Activated T-cell treated with anti-CD3 and anti-CD28 coated beads for 24 hours (primary cell): ENCODE results near the gene FBXL19.
A peak's percentile ranks its signal among the peaks of the same experiment; 100 is the strongest.

Source experiments
- DNase-seq: peaks from one replicate; pipeline ENCODE4 v3.0.0-alpha.2; 2020; ENCODE audit warnings: low read depth

The FBXL19 gene

GRCh38 chr16:30966033-30966619 is 42.8 kb downstream of the FBXL19 start:
- no peak for DNase-seq

- no peak for DNase-seq
Observed at GRCh38 chr16:30967795-30968194, 44.4 kb downstream of the FBXL19 start.

GRCh38 chr16:30969246-30969842 is 46.0 kb downstream of the FBXL19 start:
- no peak for DNase-seq

GRCh38 chr16:30971298-30971697 is 47.9 kb downstream of the FBXL19 start:
- DNase-seq = no peak

GRCh38 chr16:30972872-30973271 is 49.5 kb downstream of the FBXL19 start:
- DNase-seq = no peak

- DNase-seq = no peak
Observed at GRCh38 chr16:30974348-30974747, 51.0 kb downstream of the FBXL19 start.

GRCh38 chr16:30976486-30976885 is 53.1 kb downstream of the FBXL19 start:
- DNase-seq = no peak

GRCh38 chr16:30977502-30977901 is 54.1 kb downstream of the FBXL19 start:
- DNase-seq = no peak

- no peak for DNase-seq
Observed at GRCh38 chr16:30979170-30980022, 56.0 kb downstream of the FBXL19 start.

- no peak for DNase-seq
Observed at GRCh38 chr16:30980023-30980371, 56.6 kb downstream of the FBXL19 start.

GRCh38 chr16:30980434-30980833 is 57.1 kb downstream of the FBXL19 start:
- no peak for DNase-seq

- no peak for DNase-seq
Observed at GRCh38 chr16:30980959-30981358, 57.6 kb downstream of the FBXL19 start.

GRCh38 chr16:30982548-30983288 is 59.3 kb downstream of the FBXL19 start:
- DNase-seq = no peak

- DNase-seq = no peak
Observed at GRCh38 chr16:30983289-30983889, 60.0 kb downstream of the FBXL19 start.

GRCh38 chr16:30983898-30984610 is 60.7 kb downstream of the FBXL19 start:
- no peak for DNase-seq

GRCh38 chr16:30984669-30985400 is 61.5 kb downstream of the FBXL19 start, which contains the start of gene HSD3B7:
Gene HSD3B7, plus strand, starts transcription at chr16:30985207. Its CDS starts 452 bp downstream, at chr16:30985659.
- DNase-seq = peak; percentile 70

- DNase-seq = no peak
Observed at GRCh38 chr16:30985401-30986128, 62.2 kb downstream of the FBXL19 start.

- DNase-seq = no peak
Observed at GRCh38 chr16:30986129-30986991, 63.0 kb downstream of the FBXL19 start.

GRCh38 chr16:30987581-30988190 is 64.3 kb downstream of the FBXL19 start:
- no peak for DNase-seq
